ENCODE data around the gene EHD4.

EHD4 gene

DNA sequence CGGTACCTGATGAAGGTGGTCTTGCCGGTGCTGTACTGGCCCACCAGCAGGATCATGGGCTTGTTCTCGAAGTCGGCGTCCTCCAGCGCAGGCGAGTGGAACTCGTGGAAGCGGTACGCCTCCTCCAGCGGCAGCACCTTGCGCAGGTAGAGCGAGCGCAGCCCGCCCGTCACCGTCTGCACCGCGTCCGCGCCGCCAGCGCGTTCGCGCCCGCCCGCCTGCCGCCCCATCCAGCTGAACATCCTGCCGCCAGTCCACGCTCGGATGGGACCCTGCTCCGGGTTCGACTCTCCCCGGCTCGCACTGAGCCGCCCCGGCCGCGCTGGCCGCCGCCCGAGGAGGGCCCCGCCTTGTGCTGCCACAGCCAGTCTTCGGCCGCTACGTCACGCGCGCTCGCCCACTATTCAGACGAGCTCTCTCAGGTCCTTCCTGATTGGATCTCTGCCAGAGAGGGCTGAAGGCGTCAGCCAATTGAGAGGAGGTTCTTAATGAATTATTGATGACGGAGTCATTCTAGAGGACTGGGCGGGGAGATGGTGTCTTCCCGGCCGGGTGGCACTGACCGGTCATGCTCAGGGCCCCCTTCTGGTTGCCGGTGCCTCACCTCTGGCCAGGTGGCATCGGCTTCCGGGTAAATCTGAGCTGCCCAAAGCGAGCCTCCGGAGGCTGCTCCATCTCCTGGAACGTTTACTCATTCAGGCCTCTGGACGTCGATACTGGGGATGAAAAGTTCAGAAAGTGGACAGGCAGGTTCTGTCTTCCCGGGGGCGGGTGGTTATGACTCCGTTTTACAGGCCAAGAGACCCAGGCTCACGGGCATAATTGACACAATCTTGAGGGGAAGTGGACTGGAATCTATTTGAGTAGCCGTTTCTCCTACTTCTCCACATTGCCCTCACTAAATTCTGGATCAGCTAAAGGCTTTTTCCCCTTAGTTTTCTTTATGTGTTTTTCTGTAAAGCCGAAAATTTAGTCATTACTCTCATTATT lies at the start of gene EHD4:
TSS of gene EHD4 (minus strand) at position 305 of the 990 bp plus-strand sequence. CDS start at position 242, 63 bp downstream.
- in situ Hi-C loops (cut with MboI; ENCODE audit: low sequenced_read_pairs), result no loop called here

DNA sequence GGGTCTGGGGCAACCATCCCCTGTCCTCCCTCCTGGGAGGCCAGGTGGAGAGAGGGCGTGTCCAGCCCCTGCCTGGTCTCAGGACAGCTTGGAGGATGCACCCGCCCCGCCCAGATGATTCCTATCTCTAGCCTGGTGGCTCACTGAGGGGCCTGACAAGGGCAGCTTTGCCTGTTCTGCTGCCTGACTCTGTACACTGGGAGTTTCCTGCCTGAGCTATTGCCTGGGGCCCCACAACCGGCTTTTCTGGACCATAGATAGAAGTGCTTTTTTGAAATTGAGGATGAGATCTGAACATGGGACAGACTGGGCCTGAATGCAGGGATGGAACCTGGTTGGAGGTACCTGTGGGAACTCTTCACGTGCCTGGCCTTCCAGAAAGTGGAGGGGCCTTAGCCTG lies 49.2 kb upstream of the EHD4 start:
- in situ Hi-C loops (cut with MboI; ENCODE audit: low sequenced_read_pairs), result no loop called here

DNA sequence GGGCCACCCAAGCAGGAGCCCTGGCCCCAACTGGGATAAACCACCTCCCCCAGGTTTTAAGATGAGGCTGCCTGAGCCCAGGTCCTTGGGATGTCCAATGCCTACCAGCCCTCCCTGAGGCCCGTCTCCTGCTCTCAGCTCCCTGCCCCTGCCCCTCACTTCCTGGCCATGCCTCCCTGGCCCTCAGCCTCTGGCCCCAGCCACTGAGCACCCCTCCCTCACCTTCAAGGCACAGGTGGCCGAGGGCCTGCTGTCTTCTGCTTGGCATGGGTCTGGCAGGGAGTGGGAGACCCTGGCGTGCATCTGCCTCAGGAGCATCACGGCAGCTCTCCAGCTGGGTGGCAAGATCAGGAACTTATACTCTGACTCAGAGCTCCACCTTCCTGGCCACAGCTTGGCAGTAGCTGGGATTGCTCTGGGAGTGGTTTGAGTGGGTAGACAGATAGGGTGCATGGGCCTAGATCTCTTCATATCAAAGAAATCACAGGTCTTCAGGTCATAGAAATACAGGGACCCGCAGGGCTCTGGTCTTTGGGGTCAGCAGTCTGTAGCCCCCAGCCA lies 48.4 kb upstream of the EHD4 start, which contains the start of gene PLA2G4E:
TSS of gene PLA2G4E (minus strand) at position 330 of the 561 bp plus-strand sequence. CDS start at position 318, 12 bp downstream.
- in situ Hi-C loops (cut with MboI; ENCODE audit: low sequenced_read_pairs), result no loop called here

DNA sequence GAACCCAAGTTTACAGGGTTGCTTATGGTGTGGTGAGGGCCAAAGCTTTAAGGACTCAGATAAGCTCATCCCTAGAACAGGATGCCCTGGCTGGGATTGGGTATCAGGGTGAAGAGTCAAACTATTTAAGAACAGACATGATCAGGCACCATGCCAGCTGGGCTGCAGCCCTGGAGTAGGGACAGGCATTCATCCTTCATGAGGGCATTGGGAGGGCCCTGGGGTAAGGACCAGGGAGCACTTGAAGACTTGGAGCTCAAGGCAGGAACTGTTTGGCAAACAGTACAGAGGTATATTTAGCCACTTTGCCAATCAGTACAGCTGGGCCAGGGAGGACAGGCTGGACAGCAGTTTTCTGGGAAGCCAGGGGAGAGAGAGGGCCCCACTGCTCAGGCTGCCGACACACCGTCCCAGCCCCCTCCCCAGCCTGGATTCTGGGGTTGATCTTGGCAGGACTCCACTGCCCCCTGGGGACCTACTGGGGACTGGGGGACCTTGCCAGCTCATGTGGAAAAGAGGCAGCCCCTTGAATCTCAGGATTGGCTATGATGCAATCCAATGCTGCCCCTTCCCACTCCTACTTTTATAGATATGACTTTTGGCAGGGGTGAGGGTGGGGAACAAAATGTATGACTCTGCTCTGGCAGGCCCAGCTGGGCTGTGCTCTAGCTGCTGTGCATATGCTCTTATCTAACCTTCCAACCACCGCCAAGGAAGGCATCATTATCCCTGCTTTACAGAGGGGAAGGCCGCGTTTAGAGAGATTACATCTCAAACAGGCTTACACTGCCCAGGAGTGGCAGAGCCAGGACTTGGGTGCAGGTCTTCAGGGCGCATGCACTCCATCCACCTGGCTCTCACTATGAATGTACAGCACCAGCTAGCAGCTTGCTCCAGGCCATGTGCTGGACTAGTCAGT lies 46.2 kb upstream of the EHD4 start:
- in situ Hi-C loops (cut with MboI; ENCODE audit: low sequenced_read_pairs), result no loop called here

DNA sequence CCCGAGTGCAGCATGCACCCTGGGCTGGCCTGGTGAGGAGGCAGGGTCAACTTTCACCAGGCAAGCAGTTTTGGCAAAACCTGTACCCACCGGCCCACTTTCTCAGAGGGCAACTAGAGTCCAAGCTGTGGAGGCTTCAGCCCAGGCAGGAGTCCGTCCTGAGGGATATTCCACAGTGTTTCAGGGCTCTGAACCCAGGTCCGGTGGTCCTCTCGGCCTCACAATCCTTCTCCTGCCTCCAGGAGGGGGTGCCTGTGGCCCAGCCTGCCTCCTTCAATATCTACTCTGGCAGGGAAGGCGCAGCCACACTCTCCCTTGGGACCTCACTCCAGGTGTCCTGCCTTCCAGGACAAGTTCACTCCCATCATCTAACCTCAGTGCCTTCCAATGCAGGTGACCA lies 44.6 kb upstream of the EHD4 start:
- in situ Hi-C loops (cut with MboI; ENCODE audit: low sequenced_read_pairs), result no loop called here

DNA sequence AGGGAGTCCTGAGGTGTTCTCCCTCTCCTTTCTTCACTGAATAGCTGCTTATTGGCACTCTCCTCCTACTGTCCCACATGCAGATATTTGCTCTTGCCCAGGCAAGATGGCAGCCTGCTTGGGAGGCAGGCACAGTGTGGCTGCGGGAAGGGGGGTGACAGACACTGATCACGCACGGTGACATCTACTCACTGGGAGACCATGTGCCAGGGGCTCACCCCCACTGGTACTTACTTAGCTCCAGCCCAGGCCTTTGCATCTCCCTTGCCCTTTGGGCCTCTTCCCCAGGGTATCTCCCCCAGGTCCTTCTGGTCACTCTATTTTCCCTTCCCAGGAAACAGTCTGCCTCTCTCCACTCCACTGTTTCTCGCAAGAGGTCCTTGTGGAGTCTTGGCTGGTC lies 42.0 kb upstream of the EHD4 start:
- in situ Hi-C loops (cut with MboI; ENCODE audit: low sequenced_read_pairs), result no loop called here

DNA sequence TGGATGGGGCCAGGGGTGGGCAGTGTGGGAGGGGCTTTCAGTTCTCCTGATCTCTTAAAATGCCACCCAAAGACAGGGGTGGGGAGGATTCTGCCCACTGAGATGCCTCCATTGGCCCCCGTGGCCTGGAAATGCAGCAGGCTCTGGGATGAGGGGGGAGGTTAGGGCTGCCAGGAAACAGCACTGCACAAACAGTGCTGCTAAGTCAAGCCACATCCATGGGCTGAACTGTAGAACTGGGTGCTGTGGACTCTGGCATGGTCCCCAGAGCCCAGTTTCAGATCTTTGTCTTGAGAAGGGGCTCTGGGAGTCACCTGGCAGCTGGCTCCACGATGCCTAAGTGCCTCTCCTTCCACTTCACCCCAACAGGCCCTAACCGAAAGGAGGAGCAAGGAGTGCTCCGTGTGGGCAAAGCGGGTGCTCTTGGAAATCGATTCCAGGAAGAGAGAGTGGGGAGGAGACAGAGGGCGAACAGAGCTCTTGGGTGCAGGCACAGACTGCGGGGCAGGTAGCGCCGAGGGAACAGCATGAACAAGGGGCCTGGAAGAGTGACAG lies 40.6 kb upstream of the EHD4 start:
- in situ Hi-C loops (cut with MboI; ENCODE audit: low sequenced_read_pairs), result no loop called here

DNA sequence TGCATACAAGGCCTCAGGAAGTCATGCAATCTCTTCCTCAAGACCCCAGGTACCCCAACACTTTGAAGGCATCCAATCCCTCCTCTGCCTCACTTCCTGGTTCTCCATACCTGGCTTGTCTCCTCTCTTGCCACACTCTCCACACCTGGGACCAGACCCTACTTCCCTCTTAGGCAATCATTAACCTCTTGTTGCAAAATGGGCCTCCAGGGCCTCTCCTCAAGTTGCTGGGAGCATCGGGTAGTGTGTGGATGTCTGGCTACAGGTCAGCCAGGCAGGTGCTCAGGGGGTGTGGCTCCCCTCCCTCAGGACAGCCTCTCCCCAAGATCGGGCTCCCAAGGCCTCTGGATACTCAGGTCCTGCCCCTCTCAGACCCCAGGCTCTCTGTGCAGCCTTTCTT lies 39.9 kb upstream of the EHD4 start:
- in situ Hi-C loops (cut with MboI; ENCODE audit: low sequenced_read_pairs), result no loop called here

DNA sequence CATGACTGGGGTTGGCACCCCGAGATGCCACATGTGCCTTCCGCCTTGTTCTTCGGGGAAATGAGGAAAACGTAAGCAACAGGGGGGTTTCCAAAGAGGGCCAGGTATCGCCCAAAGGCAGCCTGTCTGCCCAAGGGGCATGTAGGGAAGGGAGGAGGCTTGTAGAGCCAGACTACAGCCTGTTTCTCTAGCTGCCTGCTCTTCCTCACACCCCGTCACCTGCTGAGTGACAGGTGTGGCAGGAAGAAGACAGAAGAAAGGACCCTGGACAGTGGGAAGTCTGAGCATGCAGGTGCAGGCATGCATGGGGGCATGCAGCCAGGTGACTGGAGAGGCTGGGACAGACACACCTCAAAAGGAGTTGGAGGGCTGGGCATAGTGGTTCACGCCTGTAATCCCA lies 38.7 kb upstream of the EHD4 start:
- in situ Hi-C loops (cut with MboI; ENCODE audit: low sequenced_read_pairs), result no loop called here

DNA sequence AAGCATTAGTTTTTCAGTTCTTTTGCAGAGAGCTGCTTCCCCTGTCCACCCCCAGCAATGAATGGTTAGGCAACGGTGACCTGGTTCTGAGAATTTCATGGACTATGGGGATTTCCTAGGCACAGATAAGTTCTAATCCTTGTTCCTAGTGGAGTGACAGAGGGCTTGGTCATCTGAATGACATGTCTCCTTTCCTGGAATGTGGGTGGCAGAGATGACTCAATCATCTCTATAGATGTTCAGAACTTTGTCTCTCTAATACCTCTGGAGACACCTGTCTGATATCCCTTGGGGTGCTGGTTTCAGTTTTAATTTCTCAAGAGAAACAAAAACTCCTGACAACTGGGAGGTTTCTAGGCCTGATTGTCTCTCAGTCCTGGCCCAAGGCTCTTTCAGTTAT lies 38.1 kb upstream of the EHD4 start:
- in situ Hi-C loops (cut with MboI; ENCODE audit: low sequenced_read_pairs), result no loop called here

DNA sequence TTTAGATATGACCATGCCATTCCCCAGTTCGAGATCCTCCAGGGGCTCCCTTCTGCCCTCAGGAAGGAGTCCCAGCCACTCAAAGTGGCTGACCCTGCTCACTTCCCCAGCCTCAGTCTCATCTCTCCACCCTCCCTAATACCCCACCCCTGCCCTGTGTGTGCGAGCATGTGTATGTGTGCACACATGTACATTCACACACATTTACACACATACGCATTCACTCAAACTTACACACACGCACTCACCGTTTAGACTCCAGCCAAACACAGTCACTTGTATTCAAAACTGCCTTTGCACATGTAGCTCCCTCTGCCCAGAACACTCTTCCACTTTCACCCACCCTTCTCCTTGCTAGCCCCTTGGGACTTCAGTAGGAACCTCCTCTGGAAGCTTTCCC lies 37.1 kb upstream of the EHD4 start:
- in situ Hi-C loops (cut with MboI; ENCODE audit: low sequenced_read_pairs), result no loop called here

DNA sequence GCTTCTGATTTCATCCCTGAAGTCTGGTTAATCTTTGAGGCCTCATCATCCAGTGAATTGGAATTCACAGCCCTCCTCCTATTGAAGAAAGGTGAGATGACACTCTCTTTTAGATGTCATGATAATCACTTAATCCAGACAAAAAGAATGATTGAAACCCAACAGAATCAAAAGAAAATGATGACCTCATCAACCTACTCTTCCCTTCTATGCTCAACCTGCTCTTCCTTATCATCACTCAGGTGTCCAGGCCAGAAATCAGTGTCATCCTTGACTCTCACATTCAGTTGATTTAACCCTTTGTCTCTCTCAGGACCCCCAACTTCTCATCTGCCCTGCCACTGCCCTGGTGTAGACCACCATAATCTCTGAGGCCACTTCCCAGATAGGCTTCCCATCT lies 36.7 kb upstream of the EHD4 start:
- in situ Hi-C loops (cut with MboI; ENCODE audit: low sequenced_read_pairs), result no loop called here

DNA sequence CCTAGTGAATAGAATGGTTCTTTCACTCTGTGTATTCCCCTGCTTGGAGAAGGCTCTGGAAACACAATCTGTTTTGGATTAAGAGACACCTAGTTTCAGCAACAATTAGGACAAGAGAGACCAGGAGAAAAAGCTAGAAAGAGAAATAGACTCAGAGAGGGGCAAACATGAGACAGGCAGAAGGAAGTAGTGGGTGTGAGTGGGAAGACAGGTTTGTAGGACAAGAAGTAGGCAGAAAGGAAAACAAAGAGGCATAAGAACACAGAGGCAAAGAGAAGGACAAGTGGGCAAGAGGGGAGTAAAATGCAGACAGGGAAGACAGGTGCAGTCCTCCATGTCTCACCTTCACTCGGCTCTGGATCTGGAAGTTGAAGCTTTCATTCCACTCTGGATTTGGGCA lies 35.0 kb upstream of the EHD4 start:
- in situ Hi-C loops (cut with MboI; ENCODE audit: low sequenced_read_pairs), result no loop called here

DNA sequence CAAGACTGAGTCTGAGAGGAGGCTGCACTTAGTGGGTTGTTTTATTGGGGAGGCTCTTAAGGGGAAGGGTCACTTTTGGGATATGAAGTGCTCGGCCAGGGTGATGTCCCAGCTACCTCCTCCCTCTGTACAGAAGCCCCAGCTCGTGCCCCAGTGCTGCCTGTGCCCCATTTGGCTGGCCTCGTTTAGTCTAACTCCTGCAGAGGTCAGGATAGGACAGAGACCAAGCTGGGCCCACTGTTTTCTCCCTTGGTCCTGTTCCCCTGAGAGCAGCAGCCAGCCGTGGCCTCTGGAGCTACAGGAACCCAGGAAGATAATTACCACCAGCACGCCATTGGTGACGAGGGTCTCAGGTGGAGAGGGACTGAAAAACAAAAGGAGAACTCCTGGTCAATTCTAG lies 30.0 kb upstream of the EHD4 start:
- in situ Hi-C loops (cut with MboI; ENCODE audit: low sequenced_read_pairs), result no loop called here

DNA sequence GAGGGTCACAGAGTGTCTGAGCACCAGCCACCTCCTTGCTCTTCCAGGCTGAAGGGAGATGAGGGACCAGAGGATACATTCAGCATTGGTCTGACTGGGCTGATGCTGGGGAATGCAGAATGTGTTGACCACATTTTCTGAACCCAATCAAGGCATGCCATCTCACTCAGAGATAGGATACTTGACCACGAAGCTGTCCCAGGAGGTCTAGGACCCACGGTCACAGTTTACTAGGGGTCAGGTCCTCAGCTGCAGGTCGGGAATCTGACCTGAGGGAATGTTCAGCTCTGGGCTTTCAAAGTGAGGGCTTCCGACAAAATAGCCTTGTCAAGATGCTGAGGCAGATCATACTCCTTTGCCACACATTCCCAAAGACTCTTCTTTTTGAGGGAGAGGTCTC lies 28.9 kb upstream of the EHD4 start:
- in situ Hi-C loops (cut with MboI; ENCODE audit: low sequenced_read_pairs), result no loop called here

DNA sequence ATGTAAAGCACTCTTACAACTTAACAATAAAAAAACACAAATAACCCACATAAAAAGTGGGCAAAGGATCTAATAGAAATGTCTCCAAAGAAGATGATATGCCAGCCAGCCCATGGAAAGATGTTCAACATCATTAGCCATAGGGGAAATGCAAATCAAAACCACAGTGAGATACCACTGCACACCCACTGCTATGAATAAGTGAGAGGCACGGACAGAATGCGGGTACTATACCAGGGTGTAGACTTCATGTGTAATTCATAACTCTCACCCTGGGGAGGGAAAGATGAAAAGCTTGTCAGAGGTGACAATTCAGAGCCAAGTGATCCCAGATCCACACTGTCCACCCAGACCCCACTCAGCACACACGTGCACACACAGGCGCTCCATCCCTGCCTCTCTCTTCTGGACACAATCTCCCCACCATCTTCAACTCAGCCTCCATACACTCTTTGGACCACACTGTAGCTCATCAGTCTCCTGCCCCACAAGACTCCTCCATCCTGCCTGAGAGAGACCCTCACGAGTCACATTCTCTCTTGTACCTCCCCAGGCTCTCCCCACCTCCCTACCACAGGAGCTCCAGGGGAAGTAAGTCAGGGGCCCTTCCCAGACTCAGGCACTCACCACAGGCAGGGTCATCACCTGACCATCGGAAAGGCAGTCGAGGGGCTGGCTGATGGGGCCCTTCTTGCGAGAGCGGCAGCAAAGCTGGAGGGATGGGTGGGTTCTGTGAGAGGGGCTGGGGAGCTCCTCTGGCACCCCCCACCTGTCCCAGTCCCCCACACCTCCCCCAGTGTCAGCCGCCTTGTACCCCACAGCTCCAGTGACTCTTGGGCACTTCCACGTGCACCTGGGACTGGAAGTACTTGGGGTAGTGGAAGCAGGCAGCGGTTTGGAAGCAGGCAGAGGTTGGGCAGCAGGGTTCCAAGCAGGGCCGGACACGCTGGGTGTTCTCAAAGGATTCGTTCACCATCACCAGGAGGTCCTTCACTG lies 27.2 kb upstream of the EHD4 start:
- in situ Hi-C loops (cut with MboI; ENCODE audit: low sequenced_read_pairs), result no loop called here

DNA sequence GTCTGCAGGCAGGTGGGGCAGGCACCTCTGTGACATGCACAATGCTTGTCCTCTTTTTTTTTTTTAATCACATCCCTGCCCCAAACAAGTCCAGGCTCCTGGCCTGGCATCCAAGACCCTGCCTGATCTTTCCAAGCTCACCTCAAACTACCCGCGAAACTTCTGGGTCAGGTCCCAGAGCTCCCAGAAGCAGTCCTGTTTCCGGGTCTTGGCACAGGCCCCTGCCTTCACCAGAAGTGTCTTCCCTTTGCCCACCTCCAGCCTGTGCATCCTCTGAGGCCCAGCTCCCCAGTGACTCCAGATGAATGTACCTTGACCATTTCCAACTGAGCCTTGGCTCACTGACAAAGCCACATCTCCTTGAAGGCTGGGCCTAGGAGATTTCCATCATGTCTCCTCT lies 25.5 kb upstream of the EHD4 start:
- in situ Hi-C loops (cut with MboI; ENCODE audit: low sequenced_read_pairs), result no loop called here

DNA sequence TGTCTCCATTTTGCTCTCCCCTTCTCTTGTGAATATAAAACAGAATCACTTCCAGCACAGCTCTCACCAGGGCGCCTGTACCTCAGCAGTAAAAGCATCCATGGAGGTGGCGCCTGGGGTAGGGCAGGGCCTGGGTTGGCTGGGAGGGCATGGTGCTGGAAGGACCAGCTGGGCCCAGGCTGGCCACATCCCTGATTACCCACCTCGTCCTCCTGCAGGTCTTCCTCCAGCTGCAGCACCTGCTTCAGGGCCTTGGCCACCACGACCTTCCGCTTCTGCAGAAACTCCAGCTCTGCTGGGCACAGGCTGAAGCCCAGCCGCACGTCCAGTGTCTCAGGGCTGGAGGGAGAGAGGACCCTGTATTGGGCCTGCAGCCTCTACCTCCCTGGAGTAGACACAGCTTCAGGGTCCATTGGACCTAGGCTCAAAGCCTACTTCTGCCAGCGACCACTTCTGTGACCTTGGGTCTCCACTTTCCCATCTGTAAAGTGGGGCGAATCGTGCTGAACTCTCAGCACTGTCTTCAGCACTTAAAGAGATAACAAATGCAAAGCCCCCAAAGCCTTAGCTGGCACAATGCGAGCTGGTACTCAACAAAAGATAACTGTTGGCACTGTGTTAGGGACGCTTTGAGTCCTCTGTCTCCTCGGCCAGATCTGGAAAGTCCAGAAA lies 24.7 kb upstream of the EHD4 start:
- in situ Hi-C loops (cut with MboI; ENCODE audit: low sequenced_read_pairs), result no loop called here

DNA sequence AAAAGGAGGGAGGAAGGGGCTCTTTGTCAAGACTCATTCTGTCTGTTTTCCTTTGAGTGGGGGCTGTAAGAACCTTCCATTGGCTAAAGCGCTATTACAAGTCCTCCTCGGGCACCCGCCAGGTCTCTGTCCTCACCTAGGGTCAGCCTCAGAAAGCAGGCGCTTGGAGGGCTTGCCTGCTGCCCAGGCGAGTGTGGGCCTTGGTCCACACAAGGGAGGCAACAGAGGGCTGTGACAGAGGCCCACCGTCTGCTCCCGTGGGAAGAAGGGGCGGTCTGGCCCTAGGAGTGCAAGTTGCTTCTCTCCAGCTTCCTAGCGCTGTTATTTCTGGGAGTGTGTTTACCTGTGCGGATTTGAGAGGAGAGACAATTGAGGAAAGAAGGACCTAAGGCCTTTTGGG lies 24.0 kb upstream of the EHD4 start:
- in situ Hi-C loops (cut with MboI; ENCODE audit: low sequenced_read_pairs), result no loop called here
